Activated T-cell treated with anti-CD3 and anti-CD28 coated beads, Interleukin-2, amount 50 U/mL, for 72 hours (primary cell): ENCODE measurements around the gene AMER1. TPM values are rescaled to one million over a fixed set of nuclear protein-coding genes. Genes with fewer than 3 reads are reported as not detected.
"Not testable (repeated sequence)": the region's sequence is repeated elsewhere in the genome, so short reads cannot be mapped to it uniquely, and the experiment has no call there.

Source experiments
- ATAC-seq, 2 donors: fragments of 150-1000 bp; cut with Tn5 transposase; replicated peaks in 1 of 2; 2 replicates each; pipeline ENCODE4 v1.10.0; 2021; ENCODE audit warnings: moderate library complexity in 2 of 2, mild to moderate bottlenecking in 1 of 2
- DNase-seq, 2 donors: peaks; one replicate each; pipeline ENCODE4 v3.0.0; 2021 to 2022; ENCODE audit warnings: mixed read lengths in 1 of 2
- H3K27ac Mint-ChIP-seq: one replicate; pipeline ENCODE4 v1.8.0; 2022; ENCODE audit warnings: mild to moderate bottlenecking, moderate library complexity, mixed read lengths
- H3K27me3 Mint-ChIP-seq: one replicate; pipeline ENCODE4 v1.8.0; 2022; ENCODE audit warnings: low read depth, mixed read lengths
- H3K36me3 Mint-ChIP-seq, 2 donors: one replicate each; pipeline ENCODE4 v1.8.0; 2022; ENCODE audit warnings: mixed read lengths in 2 of 2, mild to moderate bottlenecking in 1 of 2; ENCODE audit not compliant: insufficient read depth in 2 of 2
- H3K4me1 Mint-ChIP-seq: one replicate; pipeline ENCODE4 v1.8.0; 2022; ENCODE audit warnings: low read depth, mixed read lengths
- H3K4me3 Mint-ChIP-seq, 2 donors: one replicate each; pipeline ENCODE4 v1.8.0; 2022; ENCODE audit warnings: mild to moderate bottlenecking in 2 of 2, mixed read lengths in 2 of 2, moderate library complexity in 2 of 2
- H3K9me3 Mint-ChIP-seq, 2 donors: one replicate each; pipeline ENCODE4 v1.8.0; 2022; ENCODE audit warnings: mixed read lengths in 2 of 2
- total RNA-seq, 2 donors: library from RNA; stranded (reverse); gene quantifications; one replicate each; pipeline ENCODE4 v1.2.3, GENCODE V29; 2022

AMER1 gene
- 1 to 10 TPM; 3.2 to 3.6 TPM for total RNA-seq

DNA sequence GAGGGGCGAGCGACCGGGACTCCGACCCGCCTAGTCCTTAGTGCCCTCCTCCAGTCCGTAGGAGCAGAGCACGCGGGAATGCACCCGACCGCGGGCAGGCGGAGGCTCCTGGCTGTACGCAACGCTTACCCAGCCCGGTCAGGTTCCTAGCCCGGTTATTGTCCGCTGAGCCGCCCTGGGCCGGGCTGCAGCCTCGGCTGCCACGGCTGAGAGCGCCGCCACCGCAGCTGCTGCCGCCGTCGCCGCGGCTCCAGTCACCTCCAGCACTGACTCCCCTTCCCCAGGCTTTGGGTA lies at the start of gene AMER1:
Gene AMER1, minus strand, starts transcription at position 268 of the 294 bp plus-strand sequence. CDS start 12,422 bp downstream, outside the sequence.
- Mint-ChIP-seq H3K27ac (peak within 1 kb of the TSS; percentile 82), H3K9me3 (no peaks in the 10 kb centered on the region), H3K27me3 (no peaks in the 10 kb centered on the region), H3K36me3 (no peaks in the 10 kb centered on the region), H3K4me3 (peak within 1 kb of the TSS; percentile 86 to 90), H3K4me1 (peaks cover 13% of the 10 kb centered on the region)
- no peak for DNase-seq
- ATAC-seq = peak in 1 of 2 donors; percentile 63

DNA sequence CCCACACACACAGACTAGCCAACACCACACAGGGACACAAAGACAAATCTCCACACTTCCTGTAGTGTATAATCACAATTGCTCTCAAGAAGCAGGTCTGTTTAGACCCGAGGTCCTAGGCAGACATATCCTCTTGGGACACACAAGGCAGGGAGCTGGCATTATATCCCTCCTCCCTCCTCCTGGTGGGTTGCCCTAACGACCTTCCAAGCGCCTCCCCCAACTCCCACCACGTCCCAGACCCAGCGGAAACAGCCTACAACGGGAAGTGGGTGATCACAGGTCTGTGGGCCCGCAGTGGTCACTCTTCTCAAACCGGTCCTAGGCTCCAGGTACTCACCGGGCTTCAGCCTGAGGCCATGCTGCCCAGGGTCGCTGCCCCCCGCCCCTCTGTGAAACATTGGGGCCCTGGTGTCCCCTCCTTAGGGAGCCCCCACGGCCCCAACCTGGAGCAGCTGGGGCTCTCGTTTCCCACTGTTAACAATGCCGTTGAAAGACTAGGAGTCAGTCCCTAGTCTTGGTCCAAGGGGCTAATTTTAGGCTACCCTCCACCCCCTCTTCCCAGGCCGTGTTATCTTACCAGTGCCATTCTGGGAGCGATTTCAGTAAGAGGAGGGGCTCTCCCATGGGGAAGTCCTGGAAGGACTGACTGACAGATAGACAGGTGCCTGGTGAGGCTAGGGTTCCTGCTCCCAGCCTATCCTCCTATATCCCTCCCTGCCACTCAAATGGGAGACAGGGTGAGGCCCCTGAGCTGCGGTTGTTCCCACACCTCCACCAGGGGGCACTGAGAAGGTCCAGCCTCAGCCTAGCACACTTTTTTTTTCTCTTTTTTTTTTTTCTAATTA lies 24.8 kb upstream of the AMER1 start, which contains the start of gene ASB12:
Gene ASB12, minus strand, starts transcription at position 485 of the 848 bp plus-strand sequence. CDS start 4,957 bp downstream, outside the sequence.
- peaks cover 0 to 3% of the 10 kb centered on the region in 2 donors for H3K9me3 Mint-ChIP-seq
- no peak within 1 kb of the TSS for H3K27ac Mint-ChIP-seq
- no peaks in the 10 kb centered on the region for H3K27me3 Mint-ChIP-seq
- H3K4me1 Mint-ChIP-seq = no peaks in the 10 kb centered on the region
- ATAC-seq (no peak), DNase-seq (no peak)
- no peaks in the 10 kb centered on the region for H3K36me3 Mint-ChIP-seq
- no peak within 1 kb of the TSS for H3K4me3 Mint-ChIP-seq

DNA sequence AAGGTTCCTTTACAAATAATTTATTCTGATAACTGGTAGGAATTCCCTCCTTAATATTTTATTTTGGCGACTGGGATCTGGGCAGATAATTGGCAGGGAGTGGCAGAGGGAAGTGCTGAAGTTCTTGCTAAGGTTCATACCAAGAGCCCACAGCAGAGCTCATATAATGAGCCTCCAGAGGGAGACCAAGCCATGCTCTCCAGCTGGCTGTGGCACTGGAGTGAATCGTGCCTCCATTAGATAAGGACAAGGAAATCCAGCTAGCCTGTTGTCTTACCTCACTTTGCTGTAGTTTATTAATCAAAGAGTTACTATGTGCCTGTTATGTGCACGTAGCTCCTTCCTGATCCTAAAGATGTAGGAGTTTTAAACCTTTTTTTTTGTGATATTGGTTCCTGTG lies 23.6 kb upstream of the AMER1 start:
- no peaks in the 10 kb centered on the region for H3K4me1 Mint-ChIP-seq
- DNase-seq = no peak
- H3K36me3 Mint-ChIP-seq = no peaks in the 10 kb centered on the region
- ATAC-seq = no peak
- no peak overlapping the region for H3K27ac Mint-ChIP-seq
- H3K9me3 Mint-ChIP-seq = peaks cover 0 to 3% of the 10 kb centered on the region in 2 donors
- H3K4me3 Mint-ChIP-seq = no peak overlapping the region
- no peaks in the 10 kb centered on the region for H3K27me3 Mint-ChIP-seq

DNA sequence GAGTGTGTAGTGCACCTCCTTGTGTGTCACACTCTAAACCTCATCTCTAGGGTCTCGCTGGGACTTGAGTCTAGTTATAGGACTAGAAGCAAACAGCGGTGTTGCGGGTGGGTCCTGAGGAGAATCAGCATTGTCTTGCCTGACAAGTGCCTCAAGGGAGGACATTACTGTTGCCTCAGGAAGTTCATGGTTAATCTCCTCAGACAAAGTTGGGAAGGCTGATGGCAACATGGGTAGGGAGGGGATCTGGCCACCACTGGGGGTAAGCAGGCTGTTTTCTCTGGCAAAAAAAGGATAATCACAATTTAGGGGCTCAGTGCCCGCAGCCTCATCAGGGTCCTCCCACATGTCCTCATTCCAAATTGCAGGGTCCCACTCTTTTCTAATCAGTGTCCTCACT lies 12.5 kb upstream of the AMER1 start:
- Mint-ChIP-seq H3K4me3 (no peak overlapping the region), H3K4me1 (peaks cover 4% of the 10 kb centered on the region), H3K36me3 (no peaks in the 10 kb centered on the region), H3K27ac (no peak overlapping the region), H3K27me3 (peaks cover 35% of the 10 kb centered on the region), H3K9me3 (no peaks in the 10 kb centered on the region)
- ATAC-seq = no peak
- no peak for DNase-seq

DNA sequence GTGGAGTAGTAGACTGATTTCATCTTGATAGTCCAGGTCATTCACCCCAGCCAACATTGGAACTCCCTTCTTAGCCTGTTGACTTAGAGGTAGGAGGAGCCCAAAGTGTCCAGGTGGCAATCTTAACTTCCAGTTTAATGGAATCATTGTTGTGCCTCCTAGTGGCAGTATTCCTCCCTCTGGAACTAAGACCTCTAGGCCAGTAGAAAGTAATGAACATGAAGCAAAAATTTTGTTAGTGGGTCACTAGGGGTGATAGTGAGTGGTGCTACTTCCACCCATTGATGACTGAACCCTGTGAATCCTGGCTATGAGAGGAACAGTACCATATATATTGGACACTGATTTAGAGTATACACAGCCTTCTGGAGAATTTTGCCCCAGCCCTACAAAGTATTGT lies 8.5 kb upstream of the AMER1 start:
- not testable (repeated sequence) for H3K36me3 Mint-ChIP-seq, H3K9me3 Mint-ChIP-seq, H3K4me3 Mint-ChIP-seq, H3K4me1 Mint-ChIP-seq, DNase-seq, H3K27ac Mint-ChIP-seq, ATAC-seq
- H3K27me3 Mint-ChIP-seq = peaks cover 22% of the 10 kb centered on the region

DNA sequence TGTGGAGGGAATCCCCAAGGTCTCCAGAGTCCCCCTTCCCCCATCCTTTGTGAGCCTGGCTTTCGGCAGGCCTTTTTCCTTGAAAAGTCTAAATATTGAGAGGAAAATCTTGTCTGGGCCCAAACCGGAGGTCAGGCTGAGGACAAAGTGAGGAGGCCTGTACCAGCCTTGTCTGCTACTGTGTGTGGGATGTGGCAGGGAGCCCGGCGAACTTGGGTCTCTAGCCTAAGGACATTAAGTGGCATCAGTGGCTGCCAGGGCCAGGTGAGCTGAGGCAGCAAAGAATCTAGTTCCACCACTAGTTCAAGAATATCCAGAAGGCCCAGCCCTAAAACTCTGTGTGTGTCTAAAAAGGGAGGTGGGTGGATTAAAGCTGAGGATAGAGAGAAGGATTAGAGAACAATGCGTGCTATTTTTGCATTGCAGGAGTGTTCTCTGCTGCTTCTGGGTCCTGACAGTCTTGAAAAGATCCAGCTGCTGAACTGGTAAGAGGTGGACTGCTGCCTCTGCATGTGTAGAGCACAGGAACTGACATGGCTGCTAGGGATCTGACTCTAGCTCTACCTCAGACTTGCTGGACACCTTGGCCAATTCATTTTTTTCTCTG lies 1.2 kb upstream of the AMER1 start:
- Mint-ChIP-seq H3K27me3 (no peaks in the 10 kb centered on the region), H3K9me3 (no peaks in the 10 kb centered on the region), H3K4me1 (peaks cover 13% of the 10 kb centered on the region), H3K4me3 (peak overlapping the region; percentile 86 to 90), H3K27ac (peak overlapping the region; percentile 54), H3K36me3 (no peaks in the 10 kb centered on the region)
- ATAC-seq (no peak), DNase-seq (no peak)

DNA sequence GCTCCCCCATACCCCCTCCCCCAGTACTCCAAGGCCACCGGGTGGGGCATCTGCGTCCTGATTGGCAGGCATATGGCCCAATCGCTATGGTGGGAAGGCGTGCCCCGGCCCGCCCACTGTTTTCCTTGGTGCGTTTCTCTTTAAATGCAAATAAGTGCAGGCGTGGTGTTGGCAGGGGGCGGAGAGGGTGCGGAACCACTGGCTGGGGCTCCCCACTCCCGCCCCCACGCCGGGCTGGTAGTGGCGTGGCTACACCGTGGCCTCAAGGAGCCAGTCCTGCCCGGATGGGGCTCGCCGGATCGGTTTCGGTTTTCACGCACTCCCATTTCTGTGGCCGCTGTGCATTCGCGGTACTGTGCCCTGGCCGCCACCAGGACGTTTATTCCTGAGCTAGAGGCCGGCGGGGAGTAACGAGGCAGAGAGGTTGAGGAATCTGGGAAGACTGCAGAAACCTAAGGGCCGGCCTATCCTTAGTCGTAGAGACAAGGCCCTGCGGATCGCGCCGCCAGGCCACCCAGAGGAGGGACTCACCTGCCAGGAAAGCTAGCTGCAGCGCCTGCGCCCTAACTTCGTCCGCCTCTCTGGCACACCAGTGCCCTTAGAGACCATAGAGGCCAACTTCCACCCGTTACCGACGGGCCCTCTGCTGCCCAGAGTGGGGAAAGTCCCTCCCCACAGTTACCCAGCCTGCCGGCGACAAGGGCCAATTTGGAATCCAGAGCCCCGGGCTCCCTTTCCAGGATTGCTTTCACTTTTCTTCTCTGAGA lies 410 bp upstream of the AMER1 start:
- peak; percentile 91 to 92 for ATAC-seq
- Mint-ChIP-seq H3K27me3 (no peaks in the 10 kb centered on the region), H3K4me1 (peaks cover 13% of the 10 kb centered on the region), H3K36me3 (no peaks in the 10 kb centered on the region), H3K9me3 (no peaks in the 10 kb centered on the region), H3K4me3 (peak overlapping the region; percentile 86 to 90), H3K27ac (peak overlapping the region; percentile 82)
- DNase-seq = peak; percentile 86 to 87

DNA sequence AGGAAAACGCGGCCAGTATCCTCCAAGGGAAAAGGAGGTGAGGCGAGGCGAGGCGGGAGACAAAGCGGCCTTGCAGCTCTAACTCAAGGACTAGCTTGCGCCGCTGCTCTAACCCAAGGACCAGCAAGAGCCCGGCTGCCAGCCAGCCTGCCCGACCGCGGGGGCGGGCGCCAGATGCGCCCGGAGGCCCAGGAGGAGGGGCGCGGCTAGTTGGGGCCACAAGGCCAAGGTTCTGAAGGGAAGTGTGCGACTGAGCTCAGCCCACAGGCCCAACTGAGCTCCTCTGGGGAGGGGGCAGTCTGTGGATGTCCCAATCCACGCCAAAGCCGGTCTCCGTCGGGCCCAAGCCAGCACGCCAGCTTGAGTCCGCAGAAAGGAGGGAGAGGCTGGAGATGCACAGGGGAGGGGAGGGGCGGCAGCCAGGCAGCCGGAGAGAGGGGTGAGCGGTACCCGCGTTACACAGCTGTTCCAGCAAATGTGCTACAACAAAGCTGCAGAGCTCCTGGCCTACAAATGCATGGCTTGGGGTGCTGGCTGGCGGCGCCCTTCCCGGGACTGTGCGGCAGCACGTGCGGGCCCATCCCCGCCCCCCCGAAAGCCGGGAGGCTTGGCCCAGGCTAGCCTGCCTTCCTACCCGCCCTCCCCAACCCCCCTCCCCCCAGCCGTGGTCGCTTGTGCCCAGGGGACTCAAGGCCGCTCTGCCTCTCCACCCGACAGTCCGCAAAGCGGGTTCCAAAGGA lies 637 bp downstream of the AMER1 start:
- peak; percentile 3 to 4 for ATAC-seq
- no peak overlapping the region for H3K27ac Mint-ChIP-seq
- DNase-seq = peak; percentile 14 to 16
- H3K4me3 Mint-ChIP-seq = peak overlapping the region; percentile 78 to 86
- no peaks in the 10 kb centered on the region for H3K36me3 Mint-ChIP-seq
- H3K27me3 Mint-ChIP-seq = peaks cover 2% of the 10 kb centered on the region
- H3K9me3 Mint-ChIP-seq = no peaks in the 10 kb centered on the region
- peaks cover 15% of the 10 kb centered on the region for H3K4me1 Mint-ChIP-seq

DNA sequence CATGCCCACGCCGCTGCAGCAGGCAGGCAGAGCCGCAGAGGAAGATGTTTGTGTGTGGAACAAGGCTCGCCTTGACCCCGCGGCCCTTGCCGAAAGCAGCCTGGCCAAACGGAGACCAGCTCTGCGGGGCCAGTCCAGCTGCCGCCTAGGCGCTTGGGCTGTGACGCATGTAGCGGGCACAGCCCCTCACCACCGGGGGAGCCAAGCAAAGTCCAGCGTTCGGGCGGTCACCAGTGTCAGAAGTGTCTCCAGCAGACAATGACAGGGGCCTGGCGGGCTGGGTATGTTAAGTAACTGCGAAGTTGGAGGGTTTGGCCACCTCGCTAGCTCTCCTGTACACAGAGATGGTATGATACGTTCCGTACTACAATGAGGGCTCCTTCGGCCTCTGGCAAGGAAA lies 1.3 kb downstream of the AMER1 start:
- Mint-ChIP-seq H3K4me3 (peak overlapping the region; percentile 74 to 78), H3K27ac (no peak overlapping the region)
- no peak for DNase-seq

DNA sequence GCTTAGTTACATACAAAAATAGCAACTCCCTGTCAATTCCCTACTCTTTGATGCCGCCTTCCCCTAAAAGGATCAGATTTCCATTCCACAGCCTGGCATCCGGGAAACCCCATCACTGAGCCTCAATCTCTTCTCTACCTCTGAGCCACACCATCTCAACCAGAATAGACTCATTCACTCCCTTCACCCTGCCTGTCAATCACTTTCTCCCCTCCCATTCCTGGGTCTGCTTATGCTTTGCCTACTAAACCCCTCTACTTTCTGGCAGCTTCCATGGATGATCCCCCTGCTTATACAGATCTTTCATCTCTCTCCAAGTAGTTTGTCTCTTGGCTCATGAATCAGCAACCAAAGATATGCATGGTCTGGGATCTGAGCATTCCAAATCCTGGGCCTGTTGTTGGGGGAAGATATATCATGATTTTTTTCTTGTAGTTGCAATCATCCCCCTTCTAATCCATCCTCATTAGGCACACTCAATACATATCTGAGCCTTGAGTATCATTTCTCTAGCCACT lies 2.6 kb downstream of the AMER1 start:
- no peaks in the 10 kb centered on the region for H3K9me3 Mint-ChIP-seq
- peaks cover 19% of the 10 kb centered on the region for H3K4me1 Mint-ChIP-seq
- H3K27ac Mint-ChIP-seq = no peak overlapping the region
- H3K27me3 Mint-ChIP-seq = peaks cover 7% of the 10 kb centered on the region
- no peak for DNase-seq
- ATAC-seq = no peak
- no peak overlapping the region for H3K4me3 Mint-ChIP-seq
- H3K36me3 Mint-ChIP-seq = no peaks in the 10 kb centered on the region

More for the DNA sequence above, 1.3 kb downstream of the AMER1 start:
- peaks cover 7% of the 10 kb centered on the region for H3K27me3 Mint-ChIP-seq
- peaks cover 19% of the 10 kb centered on the region for H3K4me1 Mint-ChIP-seq
- no peaks in the 10 kb centered on the region for H3K9me3 Mint-ChIP-seq
- H3K36me3 Mint-ChIP-seq = no peaks in the 10 kb centered on the region
- no peak for ATAC-seq

DNA sequence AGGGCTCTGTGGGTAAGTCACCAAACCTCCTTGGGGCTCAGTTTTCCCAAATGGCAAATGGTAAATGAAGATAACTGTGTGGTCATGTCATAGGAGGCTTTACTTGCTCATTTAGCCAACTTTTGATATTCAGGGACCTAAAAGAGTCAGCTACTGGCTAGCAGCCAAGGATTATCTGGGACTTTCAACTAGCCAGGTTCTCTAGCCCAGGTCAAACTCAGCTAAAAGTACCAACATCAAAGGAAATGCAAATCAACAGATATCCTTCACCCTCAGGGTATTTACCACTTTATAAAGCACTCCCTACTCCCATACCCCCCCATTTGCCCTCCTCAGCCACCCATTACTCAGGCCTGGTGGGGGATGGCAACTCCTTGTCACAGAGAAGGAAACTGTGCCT lies 7.5 kb downstream of the AMER1 start:
- Mint-ChIP-seq H3K36me3 (no peaks in the 10 kb centered on the region), H3K4me1 (peaks cover 12% of the 10 kb centered on the region), H3K4me3 (no peak overlapping the region), H3K9me3 (no peaks in the 10 kb centered on the region), H3K27me3 (peaks cover 7% of the 10 kb centered on the region), H3K27ac (no peak overlapping the region)
- ATAC-seq (no peak), DNase-seq (no peak)

DNA sequence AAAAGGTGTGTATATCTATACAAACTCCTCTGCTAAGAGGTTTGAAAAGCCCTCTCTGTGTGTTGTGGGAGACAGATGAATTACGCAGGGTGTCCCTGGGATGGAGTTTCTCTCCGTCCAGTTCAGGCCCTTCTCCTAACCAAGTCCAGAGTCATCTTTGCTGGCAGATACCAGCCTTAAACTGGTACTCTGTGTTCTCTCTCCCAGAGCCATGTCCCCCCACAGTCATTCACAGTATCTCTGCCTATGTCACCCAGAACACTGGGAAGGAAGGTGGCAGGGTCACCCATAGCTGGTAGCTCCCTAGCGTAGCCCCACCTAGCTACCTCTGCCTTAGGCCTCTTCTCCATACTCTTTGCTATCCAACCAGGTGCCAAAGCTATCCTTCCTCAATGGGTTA lies 8.9 kb downstream of the AMER1 start:
- DNase-seq (no peak), ATAC-seq (no peak)
- Mint-ChIP-seq H3K27me3 (peaks cover 7% of the 10 kb centered on the region), H3K9me3 (no peaks in the 10 kb centered on the region), H3K27ac (no peak overlapping the region), H3K4me1 (peaks cover 6% of the 10 kb centered on the region), H3K36me3 (peaks cover 0 to 4% of the 10 kb centered on the region in 2 donors), H3K4me3 (no peak overlapping the region)
